Activated CD4-positive, CD25-positive, alpha-beta regulatory T cell treated with anti-CD3 and anti-CD28 coated beads, Interleukin-2, amount 50 U/mL, for 72 hours (primary cell): Measurements from ENCODE around the gene MAS1L.

Experiments
- DNase-seq: peaks from one replicate; pipeline ENCODE4 v3.0.0; 2021

MAS1L gene

DNA sequence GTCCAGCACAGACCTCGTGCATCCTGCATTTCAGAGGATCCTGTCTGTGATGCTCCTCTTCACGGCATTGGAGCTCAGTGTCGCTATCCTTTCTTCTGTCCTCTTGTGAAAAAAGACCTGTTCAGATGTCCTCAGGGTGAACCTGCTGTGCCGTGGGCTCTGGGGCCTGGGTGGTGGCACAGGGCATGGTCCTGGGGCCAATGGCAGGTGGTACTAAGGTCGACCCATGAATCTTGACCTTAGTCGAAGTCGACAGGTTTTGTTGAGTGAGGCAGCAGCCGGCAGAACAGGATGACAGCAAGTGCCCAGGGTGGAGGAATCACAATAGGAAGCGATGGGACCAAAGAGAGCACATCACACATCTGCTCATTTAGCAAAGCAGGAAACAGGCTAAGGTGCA lies 22.0 kb upstream of the MAS1L start:
- DNase-seq: no peak

DNA sequence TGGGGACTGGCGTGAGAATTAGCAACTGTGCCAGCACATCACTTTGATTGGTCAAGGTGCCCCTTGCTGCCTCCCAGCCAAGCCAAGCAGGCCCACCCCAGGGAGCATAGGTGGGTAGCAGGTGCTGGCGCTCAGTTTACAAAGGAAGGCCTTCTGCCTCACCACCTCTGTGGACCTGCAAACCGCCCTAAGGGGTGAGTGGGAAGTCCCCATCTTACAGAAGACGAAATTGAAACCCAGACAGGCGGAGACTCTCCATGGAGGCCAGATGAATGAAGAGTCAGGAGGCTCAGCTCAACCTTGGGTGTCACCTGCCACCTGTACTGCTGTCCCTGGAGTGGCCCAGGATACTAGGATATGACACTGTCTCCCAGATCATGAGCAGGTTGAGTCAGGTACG lies 21.5 kb upstream of the MAS1L start:
- no peak for DNase-seq

DNA sequence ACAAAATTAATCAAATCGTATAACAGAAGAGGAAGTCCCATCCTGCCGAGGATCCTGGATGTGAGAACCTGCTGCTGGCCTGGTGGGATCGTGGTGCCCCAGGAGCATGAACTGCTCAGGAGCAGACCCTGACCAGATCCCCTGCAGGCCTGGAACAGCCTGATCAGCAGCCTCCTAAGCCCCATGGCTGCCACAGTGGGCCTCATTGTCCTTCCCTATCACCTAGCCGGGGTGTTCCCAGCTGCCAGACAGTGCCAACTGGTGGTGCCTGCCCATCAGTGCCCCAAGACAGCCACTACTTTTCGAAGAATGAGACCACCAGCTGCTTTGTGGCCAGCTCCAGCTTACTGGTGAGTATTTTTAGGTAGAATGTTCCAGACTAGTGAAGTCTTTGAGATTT lies 19.6 kb upstream of the MAS1L start:
- DNase-seq: no peak

DNA sequence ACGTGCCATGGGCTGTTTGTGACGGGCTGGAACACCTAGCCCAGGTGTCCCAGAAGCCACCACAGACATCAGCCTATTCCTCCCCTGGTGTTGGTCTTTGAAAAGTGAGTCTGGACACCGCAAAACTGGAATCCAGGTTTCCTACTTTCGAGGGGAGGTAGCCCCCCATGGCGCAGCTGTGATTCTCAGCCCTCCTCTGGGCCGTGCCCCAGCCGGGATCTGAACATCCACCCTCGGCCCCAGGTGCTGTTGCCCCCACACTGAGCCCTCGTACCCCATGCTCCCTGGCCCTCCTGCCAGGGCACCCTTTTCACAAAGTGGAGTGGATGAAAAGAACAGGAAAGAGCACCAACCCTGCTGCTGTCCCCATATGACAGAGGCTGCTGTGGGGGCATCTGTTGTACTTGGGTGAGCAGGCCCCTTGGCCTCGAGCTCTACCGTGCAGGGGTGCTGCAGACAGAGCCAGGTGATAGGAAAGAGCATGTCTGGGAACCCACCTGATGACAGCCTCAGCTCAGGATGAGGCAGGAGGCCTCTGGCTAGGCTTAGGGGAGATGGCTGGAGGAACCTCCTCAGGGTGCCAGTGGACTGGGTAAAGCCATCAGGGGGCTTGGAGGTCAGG lies 18.8 kb upstream of the MAS1L start:
- DNase-seq: no peak

DNA sequence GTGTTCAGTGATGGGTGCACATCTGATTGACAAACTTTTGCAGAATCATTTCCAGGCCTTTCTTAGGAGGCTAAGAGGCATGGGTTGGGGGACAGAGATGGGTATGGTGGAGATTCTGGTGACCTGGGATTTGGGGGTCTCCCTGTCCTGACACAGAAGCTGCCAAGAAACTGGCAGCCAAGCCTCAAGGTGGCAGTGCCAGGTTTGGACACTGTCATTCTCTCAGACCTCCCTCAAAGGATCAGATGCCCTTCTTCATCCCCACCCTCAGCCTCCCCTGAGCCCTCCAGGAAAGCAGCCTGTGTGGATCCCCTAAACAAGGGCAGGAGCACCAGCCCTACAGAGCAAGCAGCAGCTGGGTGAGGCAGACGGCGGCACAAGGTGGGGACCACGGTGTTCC lies 18.1 kb upstream of the MAS1L start:
- DNase-seq: no peak

DNA sequence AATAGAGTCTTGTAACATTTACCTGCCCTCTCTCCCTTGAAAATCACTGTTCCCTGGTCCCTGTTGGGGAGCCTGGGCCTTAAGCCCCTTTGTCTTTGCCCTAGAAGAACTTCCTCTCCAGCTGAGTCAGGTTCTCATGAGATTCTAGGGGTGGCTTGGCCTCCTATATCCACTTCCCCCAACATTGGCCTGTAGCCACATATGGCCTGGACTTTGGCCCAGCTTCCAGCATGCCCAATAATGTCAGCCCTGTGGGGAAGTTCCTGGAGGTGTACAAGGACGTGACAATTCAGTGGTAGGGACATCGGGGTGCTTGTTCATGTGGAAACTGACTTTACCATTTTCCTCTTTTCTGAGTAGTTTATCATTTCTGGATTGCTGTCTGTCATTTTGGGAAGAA lies 17.2 kb upstream of the MAS1L start:
- DNase-seq: no peak

DNA sequence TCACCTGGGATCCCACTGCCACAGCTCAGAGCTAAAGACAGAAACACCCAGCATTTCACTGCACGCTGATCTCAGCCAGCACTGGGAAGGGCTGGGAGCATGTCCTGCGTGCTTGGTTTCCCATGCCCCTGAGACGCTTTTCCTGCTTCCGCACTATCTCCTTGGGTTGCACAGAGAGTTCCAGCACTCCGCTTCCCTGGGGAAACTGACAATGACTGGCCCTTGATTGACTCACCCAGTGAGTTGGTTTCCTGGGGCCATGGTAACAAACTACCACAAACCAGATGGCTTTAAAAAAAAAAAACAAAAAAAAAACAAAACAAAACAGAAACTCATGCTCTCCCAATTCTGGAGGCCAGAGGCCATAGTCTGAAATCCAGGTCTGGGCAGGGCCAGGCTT lies 14.8 kb upstream of the MAS1L start:
- no peak for DNase-seq

DNA sequence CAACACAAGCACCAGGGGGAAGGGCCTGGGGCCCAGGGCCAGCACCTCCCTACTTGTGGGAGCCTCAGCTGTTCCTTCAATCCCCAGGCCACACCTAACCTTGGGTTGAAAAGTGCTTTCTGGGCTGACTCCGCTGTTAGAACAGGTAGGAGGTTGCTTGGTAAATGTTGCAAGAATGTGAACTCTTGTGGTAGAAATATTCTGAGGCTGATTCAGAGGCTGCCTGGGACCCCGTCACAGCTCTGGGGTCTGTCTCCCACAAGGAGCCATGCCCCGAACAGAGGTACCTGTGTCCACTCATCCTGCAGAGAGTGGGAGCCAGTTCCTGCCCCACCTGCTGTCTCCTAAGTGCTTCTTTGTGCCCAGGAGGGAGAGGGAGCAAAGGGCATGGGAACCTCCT lies 14.4 kb upstream of the MAS1L start:
- DNase-seq: no peak

DNA sequence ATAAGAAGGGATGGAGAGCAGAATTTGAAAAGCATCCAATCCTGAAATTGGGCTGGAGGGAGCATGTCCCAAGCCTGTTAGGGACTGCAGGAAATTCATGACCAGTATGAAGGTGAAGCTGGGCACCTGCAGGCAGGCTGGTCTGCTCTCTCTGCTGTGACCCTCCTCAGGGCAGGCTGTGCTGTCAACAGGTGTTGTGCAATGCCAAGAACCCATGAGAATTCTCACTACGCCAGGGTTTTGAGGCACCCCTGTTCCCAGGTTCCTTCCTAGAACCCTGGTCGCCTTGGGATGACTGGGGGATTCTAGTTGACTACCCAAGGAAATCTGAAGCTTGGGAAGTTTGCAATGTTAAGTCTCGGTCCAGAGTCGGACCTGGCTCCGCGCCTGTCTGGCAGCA lies 13.3 kb upstream of the MAS1L start:
- no peak for DNase-seq

DNA sequence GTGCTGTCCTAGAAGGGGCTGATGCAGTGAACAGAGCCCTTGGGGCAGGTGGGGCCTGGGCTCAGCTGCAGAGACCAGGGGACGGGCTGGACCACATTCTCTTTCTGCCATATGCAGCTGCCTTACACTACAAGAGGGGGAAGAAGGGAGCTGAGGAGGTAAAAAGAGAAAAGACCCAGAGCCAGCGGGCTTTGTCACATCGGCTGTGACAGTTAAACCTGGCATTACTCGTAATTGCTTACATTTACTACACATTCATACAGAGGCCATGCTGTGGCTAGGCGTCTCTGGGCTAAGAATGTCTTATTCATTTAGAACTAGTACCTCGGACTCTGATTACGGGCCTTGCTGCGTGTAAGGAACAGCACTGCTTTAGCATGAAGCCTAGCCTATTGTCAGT lies 12.8 kb upstream of the MAS1L start:
- no peak for DNase-seq

DNA sequence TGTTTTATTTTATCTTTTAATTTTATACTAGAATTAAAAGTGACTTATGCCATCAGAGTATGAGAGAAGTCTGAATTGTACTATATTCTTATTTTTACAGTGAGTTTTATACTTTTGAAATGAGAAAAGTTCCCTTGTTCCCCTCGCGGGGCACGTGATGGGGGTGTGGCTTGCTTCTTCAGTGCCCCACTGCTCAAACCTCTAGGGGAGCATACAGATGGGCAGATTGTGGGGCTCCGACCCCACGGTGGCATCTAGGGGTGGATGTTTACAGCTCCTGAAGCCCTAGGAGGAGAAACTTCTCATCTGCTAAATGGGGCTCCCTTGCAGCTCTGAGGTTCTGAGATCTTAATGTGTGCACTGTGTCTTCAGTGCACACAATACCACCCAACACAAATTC lies 11.9 kb upstream of the MAS1L start:
- no peak for DNase-seq

DNA sequence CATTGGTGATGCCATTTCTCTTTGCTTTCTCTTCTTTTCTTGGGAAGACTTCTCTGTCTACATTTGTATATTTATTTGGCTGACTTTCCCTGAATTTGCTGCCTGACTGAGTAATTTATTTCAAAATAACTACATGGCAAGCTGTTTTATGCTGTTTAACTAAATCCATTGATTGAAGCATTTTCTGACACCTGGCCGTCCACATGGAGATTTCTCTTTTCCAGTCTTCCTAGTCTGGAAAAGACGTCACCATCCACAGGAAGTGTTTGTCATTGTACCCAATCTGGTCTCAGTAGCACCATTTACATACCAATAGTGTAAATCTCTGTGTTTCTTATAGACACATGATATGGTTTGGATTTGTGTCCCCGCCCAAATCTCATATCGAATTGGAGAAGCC lies 9.2 kb upstream of the MAS1L start:
- DNase-seq: no peak

DNA sequence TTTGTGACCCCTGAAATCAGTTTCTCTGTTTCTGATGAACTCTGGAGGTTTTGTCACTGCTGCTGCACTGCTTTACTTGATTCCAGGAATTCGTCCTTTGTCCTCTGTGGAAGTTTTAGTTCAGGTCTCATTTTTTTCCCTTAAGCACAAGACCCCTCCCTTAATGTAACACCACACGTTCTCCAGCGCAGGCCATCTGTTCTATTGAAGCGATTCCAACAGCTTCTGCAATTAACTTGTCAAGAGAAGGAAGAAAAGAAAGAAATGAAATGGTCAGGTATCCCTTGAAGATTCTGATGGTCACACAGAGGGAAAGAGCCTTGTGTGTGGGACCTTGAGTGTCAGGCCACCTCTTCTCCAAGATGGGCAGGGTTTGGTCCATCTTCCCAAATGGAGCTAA lies 7.8 kb upstream of the MAS1L start:
- DNase-seq: no peak

DNA sequence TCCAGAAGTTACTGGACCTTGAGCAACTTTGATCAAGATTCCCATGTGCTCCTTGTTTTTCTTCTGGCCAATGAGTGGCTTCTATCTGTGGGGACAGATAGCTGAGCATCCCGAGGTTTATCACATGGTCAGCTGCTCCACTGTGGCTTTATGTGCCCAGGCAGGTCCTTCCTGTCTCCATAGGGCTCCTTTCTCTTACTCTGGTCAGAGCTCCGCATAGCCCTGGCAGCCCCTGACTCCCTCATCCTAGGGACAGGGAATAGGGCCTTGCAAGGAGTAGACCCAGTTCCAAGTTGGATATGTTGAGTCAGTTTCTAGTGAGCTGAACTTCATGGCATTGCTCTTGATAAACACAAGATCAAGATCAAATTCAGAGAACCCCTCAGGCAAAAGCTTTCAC lies 6.4 kb upstream of the MAS1L start:
- no peak for DNase-seq

DNA sequence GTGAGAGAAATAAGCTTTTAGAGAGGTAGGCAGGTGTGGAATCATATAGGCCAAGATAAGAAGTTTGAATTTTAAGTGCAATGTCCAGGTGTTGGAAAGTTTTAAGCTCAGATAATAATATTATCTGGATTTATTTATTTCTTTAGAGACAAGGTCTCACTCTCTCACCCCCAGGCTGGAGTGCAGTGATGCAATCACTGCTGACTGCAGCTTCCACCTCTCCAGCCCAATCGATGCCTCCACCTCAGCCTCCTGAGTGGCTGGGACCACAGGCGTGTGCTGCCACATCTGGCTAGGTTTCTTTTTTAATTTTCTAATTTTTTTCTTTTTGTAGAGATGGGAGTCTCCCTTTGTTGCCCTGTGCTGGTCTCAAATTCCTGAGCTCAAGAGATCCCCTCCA lies 5.5 kb upstream of the MAS1L start:
- DNase-seq: no peak

DNA sequence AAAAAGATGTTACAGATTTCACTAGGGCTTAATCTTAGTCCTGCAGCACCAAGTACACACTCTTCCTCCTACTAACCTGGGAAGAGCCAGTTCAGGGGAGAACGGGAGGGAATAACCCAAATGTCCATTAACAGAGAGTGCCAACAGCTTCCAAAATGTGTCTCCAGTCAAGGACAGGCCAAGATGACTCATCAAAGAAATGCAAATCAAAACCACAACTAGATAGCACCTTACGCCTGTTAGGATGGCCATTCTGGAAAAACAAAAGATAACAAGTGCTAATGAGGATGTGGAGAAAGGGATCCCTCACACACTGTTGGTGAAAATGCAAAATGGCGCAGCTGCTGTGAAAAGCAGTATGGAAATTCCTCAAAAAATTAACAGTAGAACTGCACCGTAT lies 3.8 kb upstream of the MAS1L start:
- no peak for DNase-seq

DNA sequence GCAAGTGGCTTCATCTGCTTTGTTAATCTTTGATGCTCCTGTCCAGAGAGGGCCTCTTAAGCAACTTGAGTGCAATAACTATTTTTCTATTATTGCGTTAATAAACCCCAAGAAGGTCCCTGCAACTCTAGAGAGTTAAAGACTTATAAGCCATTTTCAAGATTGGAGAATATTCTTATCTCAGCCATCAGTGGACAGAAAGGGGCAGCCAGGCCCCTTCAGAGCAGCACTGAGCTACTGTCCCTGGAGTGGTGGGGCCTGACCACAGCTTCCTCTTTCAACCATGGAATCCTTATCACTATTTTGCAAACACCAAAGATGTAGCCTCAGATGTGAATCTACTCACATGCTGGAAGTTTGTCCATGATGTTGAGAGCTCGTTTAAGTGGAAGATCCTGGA lies 2.8 kb upstream of the MAS1L start:
- DNase-seq: no peak

DNA sequence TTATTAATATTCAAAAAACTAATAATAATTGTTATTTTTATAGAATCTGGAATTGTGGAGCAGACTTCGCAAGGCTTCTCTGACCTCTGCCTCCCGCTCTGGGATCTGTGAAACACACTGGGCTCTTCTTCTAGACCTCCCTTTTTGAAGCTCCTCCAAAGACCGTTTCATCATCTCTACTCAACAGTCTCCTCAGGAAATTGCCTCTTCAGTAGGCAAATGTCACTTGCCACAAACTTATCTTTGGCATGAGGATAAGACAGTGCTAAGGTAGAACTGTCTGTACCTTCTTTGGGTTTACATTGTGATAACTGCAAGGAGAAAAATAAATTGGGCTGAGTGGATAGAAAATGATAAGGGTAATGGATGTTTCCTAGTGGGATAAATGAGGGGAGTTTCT lies 2.3 kb upstream of the MAS1L start:
- DNase-seq: no peak

DNA sequence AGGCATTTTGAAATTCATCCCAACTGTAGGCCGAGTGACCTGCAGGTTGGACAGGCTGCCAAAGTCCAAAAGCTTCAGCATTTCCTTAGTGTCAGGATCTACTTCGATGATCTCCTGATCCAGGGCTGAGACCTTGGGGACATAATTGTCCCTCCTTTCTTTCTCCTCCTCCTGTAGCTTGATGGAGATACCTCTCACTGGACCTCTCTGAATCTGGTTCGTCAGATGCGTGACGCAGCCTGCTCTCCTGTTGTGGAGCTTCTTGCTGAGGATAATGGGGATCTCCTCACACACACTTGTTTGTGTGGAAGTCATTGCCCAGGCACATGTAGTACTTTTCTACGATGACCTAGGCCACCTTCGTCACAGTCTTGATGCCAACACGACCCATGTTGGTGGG lies 1.5 kb upstream of the MAS1L start:
- no peak for DNase-seq

DNA sequence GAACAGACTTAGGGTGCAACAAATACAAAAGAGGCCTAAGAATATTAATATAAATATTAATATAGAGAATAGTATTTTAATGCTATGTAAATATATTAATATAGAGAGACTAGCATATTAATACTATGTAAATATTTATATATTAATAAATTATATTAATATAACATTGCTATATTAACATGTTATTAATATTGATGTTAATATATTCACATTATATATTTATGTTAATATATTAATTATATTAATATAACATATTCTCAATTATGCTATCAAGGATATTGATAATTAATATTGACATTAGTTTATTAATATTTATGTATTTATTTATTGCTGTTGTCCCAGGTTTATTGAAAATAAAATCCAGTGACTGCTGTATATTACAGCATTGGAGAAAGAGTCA lies 1.1 kb upstream of the MAS1L start:
- DNase-seq: no peak

DNA sequence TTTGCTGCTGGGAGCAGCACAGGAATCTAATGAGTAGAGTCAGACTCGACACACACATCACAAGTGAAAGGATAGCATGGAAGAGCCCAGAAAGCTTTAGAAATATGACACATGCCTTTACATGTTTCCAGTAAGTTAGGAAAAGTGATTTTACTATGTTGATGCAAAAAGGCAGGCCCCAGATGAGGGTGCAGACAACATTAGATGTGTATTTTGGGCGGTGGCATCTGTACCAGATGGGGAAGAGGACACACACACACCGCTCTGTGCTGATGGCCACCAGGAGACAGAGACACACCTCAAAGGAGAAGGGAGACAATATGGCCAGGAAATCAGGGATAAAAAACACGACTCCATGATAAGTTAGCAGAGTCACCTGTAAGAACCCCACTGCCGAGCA lies 625 bp downstream of the MAS1L start:
- no peak for DNase-seq

DNA sequence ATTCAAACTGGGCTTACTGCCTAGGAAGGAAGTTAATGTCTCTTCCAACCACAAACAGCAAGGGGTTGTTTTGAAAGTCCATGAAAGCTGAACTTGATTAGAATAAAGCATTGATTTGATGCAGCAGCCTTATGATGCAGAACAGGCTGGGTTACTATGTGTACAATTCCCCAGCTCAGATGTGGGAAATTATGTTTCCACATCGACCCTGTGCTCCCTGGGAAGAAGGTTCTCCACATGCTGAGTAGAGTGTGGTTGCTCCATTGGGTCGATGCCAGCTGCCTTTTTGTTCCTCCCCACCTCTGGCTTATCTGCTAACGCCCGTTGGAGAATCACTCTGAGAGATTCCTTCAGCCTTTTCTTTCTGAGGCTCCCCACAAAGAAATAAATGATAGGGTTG lies 1.2 kb downstream of the MAS1L start:
- DNase-seq: no peak

DNA sequence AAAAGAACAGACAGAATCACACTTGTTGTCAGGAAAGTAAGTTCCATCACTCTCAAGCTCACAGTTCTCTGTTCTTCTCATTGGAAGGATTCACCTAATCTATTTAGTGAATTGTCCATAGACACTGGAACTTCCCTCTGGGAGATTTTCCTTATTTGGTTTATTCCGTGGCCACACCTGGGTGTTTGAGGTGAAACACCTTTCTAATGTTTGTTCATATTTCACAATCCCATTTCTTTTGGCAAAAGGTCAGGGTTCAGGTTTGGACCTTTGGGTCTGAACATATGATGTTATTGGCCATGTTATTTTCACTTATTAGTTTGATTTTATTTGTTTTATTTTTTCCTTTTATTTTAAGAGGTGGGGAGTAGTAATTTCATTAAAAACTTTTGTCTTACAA lies 4.0 kb downstream of the MAS1L start:
- DNase-seq: no peak

DNA sequence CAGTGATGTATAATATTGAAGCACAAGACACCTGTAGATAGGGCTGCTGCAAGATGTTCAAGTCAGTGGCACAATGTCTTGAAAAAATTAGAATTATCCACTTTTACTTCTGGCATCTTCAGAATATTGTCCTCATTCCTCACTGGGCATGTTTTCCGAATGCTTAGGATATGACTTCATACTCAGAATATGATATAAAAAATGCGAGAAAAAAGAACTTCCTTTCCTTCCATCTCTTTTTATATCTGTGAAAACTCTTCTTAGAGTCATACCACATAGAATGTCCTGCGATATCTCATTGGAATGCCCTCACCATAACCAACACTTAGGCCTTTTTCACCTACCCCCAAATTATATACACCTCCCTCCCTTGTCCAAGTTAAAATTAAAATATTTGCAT lies 4.6 kb downstream of the MAS1L start:
- DNase-seq: no peak

DNA sequence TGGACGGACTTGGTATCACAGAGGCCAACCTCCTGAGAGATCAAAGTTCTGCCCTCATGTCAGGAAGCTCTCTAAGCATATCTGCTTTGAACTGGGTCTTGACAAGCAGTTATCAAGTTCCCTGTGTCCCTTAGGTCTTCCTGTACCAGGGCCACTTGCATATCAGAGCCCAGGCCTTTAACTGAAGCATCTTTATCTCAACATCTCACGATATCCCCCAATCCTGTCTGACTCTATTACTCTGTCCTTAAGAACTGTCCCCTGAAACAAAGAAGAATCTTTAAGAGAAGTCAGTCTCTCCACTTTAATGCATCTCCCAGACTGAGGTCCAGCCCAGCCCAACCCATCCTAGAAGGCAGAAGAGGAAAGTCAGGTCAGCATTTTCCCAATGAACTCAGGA lies 8.2 kb downstream of the MAS1L start:
- DNase-seq: no peak

DNA sequence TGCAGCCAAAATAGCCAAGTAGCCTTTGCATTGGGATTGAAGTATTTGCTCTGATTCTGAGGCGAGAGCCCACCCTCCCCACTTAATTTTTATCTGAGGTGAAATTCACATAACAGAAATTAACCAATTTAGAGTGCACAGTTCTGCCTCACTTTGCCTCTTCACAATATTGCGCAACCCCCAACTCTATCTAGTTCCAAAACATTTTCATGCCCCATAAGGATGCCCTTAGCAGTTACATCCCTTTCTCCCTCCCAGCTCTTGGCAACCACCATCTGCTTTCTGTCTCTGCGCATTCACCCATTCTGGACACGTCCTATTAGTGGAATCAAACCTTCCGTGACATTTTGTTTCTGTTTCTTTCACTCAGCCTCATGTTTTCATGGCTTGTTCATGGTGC lies 9.0 kb downstream of the MAS1L start:
- DNase-seq: no peak
